Activated T-cell treated with anti-CD3 and anti-CD28 coated beads for 4 hours (primary cell): ENCODE data around the gene KCNIP1.
"Not testable (repeated sequence)": the region's sequence is repeated elsewhere in the genome, so short reads cannot be mapped to it uniquely, and the experiment has no call there.

Experiments used
- DNase-seq: peaks from one replicate; pipeline ENCODE4 v3.0.0-alpha.2; 2020

KCNIP1 gene

DNA sequence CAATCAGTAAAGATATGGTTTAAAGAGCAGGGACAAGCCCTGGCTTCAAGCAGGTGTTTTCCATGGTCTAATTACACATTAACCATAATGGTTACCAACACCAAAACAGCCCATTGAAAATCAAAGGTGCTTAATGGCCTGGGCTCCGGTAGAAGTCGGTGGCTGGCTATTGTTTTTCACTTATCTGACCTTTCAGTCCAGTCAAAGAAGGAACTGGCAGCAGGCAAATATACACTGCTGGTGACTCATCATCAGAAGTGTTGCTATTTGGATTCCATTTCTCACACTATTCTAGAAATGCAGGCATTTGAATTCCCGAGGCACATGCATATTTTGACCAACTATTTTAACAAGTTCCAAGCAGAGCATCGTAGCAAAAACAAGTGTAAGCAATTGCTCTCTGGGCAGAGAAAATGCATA is 253.4 kb downstream of the KCNIP1 start:
- no peak for DNase-seq

DNA sequence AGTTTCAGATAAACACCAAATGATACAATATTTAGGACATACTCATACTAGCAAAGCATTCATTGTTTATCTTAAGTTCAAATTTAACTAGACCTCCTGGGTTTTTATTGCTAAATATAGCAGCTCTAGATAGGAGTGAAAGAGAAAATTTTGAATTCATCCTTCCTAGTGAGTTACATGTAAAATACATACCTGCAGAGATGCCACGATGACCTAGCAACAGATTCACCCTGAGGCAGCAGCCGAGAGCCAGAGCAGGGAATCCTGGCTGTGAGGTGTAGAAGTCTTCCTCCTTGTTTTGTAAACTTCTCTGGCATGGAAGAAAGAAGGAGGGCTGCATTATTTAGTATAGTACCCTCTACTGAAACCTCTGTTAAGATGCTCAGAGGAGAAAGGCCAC is 253.8 kb downstream of the KCNIP1 start:
- no peak for DNase-seq

DNA sequence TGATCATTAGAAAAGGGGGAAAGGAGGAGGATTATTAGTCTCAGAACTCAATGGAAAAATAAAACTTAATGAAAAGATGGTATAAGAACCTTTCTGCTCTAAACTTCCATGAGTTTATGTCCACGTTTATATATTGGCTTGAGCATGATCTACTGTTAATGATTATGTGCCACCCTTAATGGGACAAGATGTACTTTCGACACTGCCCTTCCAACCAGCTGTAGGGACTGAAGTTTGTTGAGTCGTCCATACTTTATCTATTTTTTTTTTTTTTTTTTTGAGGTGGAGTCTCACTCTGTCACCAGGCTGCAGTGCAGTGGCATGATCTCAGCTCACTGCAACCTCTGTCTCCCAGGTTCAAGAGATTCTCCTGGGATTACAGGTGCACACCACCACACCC is 254.7 kb downstream of the KCNIP1 start:
- no peak for DNase-seq

DNA sequence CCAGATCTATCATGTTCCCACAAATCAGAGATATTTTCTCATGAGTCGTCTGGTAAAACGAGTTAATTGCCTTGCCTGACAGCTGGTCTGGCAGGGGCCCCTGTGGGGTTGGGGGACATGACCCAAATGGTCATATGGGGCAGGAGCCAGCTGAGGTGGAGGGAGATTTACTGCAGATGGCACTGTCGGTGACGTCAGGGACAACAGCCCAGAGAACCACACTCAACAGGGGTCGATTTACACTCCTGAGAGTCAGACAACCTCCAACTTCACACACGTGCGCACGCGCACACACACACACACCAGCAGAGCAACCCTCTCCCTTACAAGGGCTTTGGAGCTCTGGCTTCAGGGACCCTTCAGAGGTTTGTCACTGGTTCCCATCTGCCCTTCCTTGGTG is 256.3 kb downstream of the KCNIP1 start:
- no peak for DNase-seq

DNA sequence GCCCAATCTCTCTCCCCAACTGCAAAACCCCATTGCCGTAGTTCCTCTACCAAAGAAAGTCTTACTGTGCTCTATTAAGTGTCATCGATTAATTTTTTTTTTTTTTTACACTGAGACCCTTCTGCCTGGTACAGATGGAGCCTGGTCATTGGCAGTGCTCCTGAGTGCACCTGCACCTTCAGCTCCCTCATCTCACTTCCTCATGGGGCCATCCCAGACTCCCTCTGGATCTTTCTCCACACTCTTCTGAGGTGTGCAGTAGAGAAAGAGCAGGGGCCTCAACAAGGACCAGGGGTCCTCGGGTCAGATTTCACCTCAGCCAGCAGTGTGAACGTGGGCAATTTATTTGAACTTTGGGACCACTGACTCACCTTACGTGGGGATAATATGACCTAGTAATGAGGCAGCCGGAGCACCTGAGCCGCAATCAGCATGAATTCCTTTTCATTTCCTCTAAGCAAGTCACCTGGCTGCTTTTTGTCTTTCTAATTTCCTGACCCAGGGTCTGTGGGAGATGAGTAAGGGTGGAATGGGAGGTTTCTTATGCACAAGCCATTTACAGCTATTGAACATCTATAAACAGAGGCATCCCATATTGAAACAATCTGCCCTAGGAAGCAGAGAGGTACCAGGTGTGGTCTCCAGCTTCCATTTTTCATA is 257.4 kb downstream of the KCNIP1 start:
- no peak for DNase-seq

DNA sequence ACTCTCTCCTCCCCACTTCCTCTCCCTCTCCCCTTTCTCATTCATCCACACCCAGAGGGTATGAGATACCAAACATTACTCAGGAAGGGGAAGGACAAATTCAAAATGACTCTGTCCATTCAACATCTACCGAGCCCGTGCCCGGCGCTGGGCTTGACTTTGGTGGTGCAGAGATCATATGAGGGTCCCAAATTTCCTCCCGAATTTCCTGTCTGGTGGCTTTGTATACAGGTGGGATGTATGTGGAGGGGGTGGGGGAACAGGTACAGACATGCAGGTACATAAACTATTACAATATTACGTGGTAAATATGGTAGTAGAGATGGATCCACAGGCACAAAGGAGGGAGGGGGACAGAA is 257.9 kb downstream of the KCNIP1 start:
- no peak for DNase-seq

DNA sequence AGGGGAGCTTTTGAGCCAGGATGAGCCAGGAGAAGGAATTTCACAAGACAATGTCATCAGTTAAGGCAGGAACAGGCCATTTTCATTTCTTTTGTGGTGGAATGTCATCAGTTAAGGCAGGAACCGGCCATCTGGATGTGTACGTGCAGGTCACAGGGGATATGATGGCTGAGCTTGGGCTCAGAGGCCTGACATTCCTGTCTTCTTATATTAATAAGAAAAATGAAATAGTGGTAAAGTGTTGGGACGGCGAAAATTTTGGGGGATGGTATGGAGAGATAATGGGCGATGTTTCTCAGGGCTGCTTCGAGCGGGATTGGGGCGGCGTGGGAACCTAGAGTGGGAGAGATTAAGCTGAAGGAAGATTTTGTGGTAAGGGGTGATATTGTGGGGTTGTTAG is 258.5 kb downstream of the KCNIP1 start:
- DNase-seq, result not testable (repeated sequence)

DNA sequence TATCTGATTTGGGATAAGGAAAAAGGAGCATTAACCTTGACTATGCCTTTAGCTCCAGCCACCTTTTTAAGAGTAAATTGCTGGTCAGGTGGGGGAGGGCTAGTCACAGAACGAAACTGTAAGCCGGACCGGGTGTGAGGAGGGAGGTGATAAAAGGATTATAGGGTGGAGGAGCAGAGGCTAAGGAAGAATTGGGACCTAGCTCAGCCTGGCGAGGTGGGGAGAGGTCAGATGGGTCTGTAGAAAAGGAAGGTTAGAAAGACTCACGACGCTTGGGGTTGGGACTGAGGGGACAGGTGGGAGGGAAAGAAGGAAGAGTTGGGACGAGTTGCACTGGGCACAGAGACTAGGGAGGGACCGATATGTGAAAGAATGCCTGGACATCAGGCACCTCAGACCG is 262.0 kb downstream of the KCNIP1 start:
- not testable (repeated sequence) for DNase-seq

DNA sequence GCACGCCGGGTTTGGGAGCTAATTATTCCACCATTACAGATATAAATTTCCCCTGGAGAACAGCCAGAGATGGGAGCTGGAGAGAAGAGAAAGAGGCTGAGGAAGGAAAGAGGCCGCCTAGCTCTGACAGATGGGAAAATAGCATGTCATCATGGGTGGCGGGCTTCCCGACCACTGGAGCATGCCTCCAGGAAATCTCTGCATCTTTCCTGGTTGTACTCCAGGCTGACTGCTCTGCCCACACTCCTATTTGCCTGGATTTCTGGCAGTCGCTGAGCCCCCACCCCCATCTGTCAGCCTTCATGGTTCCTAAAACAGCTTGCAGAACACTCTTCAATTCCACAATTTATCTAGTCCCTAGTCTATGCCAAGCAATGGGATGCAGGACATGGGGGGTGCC is 265.4 kb downstream of the KCNIP1 start:
- no peak for DNase-seq

DNA sequence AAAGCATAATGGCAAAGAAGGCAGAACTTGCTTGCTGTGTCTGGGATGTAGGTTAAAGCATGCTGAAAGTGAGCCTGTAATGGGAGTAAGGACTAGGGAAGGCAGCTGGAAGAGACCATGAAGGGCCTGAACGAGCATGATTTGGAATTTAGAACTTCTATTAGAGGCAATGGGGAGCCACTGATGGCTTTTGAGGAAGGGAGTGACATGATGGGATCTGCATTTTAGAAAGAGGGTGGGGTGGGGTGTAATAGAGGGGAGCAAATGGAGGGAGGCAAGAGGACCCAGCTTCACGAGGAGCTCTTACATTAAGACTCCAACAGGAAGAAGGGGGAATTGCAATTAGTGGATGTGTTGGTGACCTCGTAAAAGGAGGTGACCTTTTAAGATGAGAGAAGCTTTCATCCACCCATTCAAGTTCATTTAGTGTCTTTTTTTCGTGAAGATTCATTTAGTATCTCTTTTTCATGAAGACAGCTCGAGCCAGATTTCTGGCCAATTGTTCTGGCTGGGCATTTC is 266.1 kb downstream of the KCNIP1 start:
- DNase-seq, result no peak

DNA sequence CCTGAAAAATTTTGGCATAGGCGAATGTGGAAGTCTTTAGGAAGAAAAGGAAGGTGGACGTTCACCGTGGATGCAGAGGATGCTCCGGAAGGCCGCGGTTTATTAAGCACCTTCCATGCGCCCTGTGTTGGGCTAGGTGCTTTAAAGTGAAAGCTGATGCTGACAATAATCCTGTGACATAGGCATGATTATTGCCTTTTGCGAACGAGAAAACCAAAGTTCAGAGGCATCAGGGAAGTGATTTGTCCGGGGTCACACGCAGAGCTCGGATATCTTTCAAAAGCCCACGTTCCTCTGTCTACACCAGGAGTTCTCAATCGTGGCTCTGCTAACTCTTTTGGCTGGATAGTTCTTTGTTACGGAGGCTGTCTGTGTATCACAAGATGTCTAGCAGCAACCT is 267.7 kb downstream of the KCNIP1 start:
- no peak for DNase-seq

DNA sequence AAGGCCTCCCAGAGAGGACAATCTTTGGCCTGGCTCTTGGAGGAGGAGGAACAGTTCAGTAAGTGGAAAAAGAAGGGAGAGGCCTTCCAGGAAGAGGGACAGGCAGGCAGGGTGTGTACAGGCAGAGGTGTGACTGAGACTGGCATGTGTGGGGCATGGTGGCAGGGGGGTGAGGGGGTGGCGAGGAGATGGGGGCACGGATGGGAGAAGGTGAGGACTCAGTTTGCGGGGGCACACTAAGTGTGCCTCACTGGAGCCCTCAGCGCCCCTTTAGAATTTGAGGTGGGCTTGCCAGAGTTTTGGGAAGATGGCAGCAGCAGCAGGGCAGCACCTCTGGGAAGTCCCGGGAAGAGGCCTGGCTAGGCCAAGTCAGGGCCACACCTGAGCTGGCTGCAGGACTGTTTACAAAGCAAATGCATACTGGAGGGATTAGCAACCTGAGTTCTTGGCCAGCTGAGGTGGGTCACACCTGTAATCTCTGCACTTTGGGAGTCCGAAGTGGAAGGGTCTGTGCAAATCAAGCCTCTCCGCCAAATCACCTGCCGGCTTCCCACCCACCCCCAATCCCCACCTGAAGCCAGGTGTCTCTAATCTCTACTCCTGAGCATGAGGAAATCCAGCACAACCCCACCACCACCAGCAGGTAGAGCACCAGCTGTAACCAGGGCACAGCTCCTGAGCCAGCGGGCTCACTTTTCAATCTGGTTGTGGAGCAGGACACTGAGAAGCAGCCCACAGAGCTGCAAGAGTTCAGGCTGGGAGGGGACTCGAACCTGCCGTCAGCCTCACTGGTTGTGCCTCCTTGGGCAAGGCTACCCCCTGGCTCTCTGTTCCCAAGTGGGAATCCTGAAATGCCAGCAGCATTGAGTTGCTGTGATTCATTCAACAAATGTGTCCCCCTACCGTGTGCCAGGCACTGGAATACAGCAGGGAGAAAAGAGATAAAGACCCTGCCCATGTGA is 269.5 kb downstream of the KCNIP1 start:
- DNase-seq, result no peak

DNA sequence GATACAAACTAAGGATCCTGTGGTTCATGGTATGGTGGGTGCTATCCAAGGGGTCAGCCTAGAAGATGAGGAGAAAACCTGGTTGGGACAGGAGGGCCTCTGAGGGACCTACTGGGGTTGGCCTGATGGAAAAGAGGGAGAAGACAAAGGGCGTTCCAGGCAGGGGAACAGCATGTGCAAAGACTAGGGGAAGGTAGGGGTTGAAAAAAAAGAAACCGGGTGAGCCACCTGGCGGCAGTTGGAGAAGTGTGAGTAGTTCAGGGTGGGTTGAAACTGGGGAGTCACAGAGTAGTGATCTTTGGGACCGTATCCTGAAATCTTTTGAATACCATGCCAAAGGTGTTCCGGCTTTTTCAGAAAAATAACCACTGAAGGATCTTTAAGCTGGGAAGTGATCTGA is 271.0 kb downstream of the KCNIP1 start:
- no peak for DNase-seq

DNA sequence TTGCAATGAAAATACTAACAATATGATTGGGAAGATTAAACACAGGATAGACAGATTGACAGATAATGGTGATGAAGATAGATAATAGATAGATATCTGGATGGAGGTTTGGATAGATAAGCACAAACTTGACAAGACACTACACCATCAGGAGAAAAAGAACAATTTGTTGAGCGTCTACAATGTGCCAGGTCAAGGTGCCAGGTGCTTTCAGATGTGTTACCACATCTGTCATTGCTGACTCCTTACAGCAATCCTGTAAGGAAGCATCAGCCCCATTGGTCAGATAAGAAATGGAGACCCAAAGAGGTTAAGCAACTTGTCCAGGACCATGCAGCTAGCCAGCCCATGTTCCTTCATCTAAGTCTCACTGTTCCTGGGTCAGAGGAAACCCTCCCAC is 278.1 kb downstream of the KCNIP1 start:
- DNase-seq, result no peak

DNA sequence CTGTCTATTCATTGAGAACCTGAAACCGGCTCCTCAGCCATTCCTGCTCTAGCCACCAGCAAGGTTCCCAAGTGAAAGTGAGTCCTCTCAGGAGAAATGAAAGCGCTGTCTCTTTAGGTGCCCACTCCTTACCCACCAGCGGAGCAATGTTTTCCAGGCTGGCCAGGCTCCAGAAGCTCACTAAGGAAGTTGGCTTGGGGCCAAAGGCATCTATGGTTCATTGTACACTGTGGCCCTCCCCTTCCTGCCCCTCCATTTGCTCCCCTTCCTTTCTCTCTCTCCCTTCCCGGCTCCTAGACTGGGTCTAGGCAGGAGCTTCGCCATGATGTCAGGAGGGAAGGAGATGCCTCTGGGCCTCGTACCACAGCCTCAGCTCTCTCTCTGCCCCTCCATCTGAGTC is 278.6 kb downstream of the KCNIP1 start:
- DNase-seq, result no peak

DNA sequence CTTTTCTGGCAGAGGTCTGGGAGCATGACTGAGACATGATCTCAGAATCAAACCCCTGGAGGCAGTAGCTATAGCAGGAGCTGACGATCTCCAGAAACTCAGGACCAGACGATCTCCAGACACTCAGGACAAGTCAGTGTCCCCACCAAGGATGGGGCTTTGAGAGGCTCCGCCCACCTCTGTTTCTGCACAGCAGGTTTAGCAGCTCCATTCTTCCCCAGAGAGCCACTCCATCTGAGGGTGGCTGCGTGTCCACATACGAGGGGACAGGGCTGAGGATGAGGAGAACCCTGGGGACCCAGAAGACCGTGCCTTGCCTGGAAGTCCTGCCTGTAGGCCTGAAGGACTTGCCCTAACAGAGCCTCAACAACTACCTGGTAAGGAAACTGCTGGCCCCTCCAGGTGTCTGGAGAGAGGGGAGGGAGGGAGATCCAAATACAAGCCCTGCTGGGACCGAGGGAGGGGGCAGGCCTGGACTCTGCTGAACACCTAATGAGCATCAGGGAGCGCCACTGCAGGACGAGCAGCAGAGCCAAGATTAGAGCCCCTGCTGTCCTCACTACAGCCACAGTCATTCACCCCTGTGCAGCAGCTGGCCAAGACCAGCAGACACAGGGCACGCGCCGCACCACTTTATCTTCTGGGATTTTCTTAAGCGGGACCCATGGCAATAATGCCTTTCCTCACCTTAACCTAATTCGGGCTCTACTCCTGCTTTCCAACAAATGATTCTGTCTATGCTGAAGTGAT is 279.9 kb downstream of the KCNIP1 start, which contains the start of gene GABRP:
Gene GABRP, plus strand, starts transcription at position 228 of the 750 bp plus-strand sequence. CDS start 4,891 bp downstream, outside the sequence.
- DNase-seq, result no peak

DNA sequence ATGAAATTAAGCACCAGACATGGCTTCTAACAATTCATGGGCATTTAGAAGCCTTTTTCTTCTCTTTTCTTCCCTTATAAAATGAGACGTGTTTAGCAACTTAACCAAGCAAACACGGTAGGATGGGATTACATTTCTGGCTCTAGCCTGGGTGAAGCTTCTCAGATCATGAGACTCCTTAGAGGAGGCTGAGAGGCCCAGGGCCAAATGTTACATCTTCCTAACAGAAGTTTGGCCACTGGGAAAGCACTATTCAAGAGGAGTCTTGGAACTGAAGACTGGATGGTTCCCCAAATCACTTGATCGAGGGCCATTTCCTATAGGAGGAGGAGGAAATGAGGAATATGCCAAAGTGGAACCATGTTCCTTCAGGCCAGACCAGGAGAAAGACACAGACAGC is 281.6 kb downstream of the KCNIP1 start:
- DNase-seq, result no peak
